H7 (cell line): ENCODE data around the gene XRCC3. TPM values are rescaled to one million over a fixed set of nuclear protein-coding genes. Genes with fewer than 3 reads are reported as not detected.

Experiments
- DNase-seq: peaks from one replicate; pipeline ENCODE4 v3.0.0; 2012
- H3K27me3 ChIP-seq: 2 replicates; pipeline ENCODE4 v1.6.0; 2011; ENCODE audit warnings: mild to moderate bottlenecking, low read length; ENCODE audit not compliant: control insufficient read depth, insufficient read depth
- H3K36me3 ChIP-seq: replicated peaks from 2 replicates; pipeline ENCODE4 v1.5.1; 2011; ENCODE audit warnings: low read length; ENCODE audit not compliant: control insufficient read depth, insufficient read depth
- H3K4me3 ChIP-seq: 2 replicates; pipeline ENCODE4 v1.5.1; 2011; ENCODE audit warnings: low read depth, mild to moderate bottlenecking, control low read depth, low read length, moderate library complexity; ENCODE audit not compliant: insufficient read depth
- total RNA-seq: library from RNA; depleted of rRNA; stranded (reverse); fragments of >200 nt; shearing (Covaris generic); gene quantifications from 2 replicates; pipeline ENCODE4 v1.2.3, GENCODE V29; 2014

XRCC3 gene
- total RNA-seq, 1 experiment from 2014 or later = 75.1 TPM

DNA sequence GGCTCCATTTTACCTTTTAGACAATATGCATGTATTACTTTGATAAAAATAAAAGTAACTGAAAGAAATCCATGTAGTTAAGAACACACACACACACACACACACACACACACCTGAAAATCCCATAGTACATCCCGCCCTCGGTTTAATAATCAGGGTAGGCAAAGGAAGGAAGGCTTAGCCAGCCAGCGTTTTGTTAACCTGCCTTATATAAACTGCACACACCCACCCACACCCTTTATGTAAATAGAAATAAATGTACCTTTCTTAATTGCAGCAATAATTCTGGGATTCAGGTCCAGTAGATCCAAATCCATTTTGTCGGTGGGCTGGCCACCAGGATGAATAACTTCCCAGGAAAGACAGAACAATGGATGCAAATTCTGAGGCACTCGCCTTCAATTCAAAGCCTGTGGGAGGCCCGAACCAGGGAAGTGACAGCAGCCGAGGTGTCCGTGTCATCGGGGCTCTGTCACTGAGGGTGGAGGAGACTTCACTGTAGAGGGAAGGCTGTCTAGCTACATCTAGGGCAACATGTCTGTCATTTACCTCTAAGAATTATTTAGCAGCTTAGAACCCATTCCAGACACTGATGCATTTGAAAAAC, 4.4 kb downstream of the XRCC3 start:
- H3K36me3 ChIP-seq = peaks cover 15% of the 10 kb centered on the region
- no peak overlapping the region for H3K4me3 ChIP-seq

DNA sequence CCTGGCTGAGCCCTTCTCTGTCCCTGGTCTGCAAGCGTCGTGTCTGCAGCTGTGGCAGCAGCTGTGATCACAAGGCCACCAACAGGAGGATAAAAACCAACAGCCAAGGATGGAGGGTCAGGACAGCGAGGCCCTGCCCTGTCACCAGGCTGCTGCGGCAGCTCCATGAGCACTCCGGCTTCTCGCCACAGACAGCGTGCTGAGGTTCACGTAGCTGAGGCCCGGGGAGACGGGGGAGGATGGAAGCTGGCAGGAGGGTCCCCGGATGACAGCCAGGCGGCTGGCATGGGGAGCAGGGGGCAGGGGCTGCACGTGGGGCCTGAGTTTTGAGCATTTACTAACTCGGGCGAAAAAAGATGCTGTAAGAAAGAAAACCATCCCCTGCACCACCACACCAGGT, 5.4 kb downstream of the XRCC3 start:
- peaks cover 18% of the 10 kb centered on the region for H3K36me3 ChIP-seq

More for the DNA sequence above, 4.4 kb downstream of the XRCC3 start:
- H3K27me3 ChIP-seq = no peaks in the 10 kb centered on the region
- DNase-seq = peak; percentile 69

DNA sequence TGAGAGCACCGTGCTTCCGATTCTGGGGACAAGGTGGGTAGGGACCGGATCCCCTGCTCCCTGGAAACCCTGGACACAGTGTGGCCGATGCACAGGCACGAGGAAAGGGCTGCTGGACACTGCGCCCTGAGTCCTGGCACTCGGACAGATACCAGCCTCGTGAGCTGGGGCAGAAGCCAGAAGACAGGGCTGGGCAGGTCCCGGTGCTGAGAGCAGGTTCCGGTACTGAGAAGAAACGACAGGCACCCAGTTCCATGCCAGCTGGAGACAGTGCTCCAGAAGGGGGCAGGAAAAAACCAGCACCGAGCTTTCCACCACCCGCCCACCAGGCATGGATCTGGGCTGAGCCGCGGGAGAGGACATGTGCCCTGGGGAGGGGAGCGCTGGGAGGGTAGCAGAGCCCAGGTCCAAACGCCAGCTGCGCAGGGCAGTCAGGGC, 6.5 kb downstream of the XRCC3 start:
- DNase-seq = no peak
- H3K36me3 ChIP-seq = peaks cover 20% of the 10 kb centered on the region
- no peak overlapping the region for H3K4me3 ChIP-seq
- H3K27me3 ChIP-seq = no peaks in the 10 kb centered on the region

More for the DNA sequence above, 5.4 kb downstream of the XRCC3 start:
- no peak overlapping the region for H3K4me3 ChIP-seq
- no peak for DNase-seq
- no peaks in the 10 kb centered on the region for H3K27me3 ChIP-seq

DNA sequence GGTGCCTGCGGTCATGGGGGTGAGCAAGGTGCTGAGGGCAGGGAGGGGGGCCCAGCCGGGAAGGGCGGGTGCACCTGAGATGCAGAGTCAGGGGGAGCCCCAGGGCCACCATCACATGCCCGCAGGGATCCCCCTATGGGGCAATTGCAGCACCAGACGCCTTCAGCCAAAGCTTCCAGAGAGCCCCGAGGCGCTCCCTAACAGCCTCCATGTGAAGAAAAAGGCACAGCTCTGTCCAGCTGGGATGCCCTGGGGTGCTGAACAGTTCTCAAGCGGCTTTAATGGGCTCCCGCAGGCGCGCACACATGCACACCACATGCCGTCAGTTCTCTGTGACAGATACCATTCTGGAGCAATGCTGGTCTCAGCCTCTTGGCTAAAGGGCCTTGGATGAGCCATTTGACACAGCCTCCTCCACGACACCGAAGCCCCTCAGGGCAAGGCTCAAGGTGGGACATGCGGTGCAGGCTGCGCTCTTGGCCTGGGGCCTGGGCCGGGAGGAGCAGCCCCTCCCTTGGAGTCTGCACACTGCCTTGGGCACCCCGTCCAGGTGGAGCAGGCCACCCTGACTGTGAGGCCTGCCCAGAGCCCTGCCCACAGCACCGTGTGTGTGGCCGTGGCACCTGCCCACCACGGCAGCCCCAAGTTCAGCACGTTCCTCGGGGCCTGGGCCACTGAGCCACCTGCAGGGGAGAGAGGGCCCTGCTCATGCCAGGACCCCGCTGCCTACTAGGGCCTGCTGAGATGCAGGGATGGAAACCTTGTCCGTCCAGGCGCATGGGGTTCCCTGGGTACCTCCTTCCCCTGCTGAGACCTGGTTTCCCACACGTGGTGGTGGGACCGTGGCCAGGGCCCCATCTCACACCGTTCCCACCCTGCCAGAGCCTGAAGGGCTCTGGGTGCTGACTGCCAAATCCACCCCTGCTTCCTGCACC, 7.7 kb downstream of the XRCC3 start:
- Histone ChIP-seq H3K27me3 (no peaks in the 10 kb centered on the region), H3K36me3 (peaks cover 21% of the 10 kb centered on the region), H3K4me3 (no peak overlapping the region)
- DNase-seq = no peak

DNA sequence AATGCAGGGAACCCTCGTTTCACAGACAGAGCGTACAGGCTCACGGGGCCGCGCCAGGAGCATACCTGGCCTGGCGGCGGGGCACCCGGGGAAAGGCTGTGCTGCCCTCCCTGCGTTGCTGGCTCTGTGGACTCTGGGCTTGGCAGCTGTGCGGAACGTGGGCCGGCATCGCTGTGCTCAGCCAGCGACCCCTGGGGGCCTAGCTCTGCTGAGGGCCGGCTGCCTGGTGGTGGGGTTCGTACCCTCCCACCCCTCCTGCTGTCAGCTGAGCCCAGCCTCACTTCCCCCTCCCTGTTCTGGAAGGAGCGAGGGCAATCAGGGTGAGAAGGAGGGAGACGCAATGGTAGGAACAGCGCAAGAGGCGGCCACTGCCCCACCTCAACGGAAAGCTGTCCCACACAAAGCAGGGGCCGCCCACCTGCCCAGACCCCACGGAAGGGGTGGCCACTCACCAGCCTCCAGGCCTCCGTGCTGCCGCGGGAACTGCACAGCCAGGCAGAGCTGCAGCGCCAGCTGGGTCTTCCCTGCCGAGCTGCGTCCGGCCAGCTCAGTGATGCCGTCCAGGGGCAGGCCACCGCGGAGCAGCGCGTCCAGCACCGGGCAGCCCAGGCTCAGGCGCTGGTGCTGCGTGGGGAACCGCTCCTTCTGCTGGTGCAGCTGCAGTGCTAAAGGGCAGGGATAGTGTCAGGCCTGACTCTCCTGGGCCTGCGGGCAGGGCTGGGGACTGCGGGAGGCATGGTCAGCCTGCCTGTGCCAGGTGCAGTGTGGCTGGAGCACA, 8.5 kb downstream of the XRCC3 start:
- Histone ChIP-seq H3K4me3 (no peak overlapping the region), H3K36me3 (peaks cover 22% of the 10 kb centered on the region), H3K27me3 (no peaks in the 10 kb centered on the region)
- no peak for DNase-seq

DNA sequence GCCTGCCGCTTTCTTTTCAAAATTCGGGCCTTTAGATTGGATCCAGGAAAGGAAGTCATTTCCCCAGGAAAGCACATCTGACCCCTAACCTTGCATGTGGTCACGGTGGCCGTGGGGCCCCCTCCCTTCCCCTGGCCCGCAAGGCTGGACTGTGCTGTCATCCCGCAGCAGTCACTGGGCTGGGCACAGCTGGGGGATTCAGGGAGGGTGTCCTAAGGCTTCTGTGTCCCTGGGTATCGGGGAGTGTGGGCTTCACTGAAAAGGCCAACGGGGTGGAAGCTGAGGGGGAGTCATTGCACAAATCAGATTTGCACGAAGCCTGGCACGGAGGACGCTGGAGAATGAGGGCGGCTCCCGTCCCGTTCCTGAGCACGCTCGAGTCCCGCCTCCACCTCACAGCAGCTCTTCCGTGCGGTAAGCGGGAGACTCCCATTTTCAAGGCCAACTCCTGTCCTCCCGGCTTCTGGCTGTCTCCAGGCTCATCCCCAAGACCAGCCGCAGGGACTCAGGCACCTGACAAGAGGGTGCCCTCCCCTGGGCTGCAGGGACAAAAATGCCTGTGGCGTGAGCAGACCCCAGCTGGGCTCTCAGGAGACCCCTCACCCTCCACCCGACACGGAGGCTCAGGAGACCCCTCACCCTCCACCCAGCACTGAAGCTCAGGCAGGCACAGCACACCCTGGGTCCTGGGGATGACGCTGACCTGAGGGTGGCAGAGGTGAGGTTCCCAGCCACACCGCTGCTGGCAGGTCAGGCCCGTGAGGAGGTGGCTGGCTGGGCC, 9.6 kb downstream of the XRCC3 start:
- no peak overlapping the region for H3K4me3 ChIP-seq
- no peaks in the 10 kb centered on the region for H3K27me3 ChIP-seq
- peaks cover 21% of the 10 kb centered on the region for H3K36me3 ChIP-seq
- DNase-seq = no peak

DNA sequence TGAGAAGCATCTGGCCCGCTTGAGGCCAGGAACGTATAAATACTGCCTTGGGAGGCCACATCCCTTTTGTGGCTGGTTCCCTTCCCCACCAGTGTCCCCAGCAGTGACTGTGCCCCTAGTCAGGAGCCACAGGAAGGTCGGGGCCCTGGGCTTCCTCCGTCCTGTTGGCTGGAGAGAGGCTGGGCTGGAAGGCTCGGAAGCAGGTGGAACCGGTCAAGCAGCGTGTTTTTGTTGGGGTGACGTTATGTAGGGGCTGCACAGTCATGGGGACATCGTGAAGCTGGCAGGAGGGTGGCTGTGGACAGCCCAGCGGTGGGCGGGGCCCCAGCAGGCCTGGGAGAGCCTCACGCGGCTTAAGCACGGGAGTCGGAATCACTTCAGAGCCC, 10.1 kb downstream of the XRCC3 start:
- H3K27me3 ChIP-seq = no peaks in the 10 kb centered on the region
- DNase-seq = no peak
- H3K36me3 ChIP-seq = peaks cover 21% of the 10 kb centered on the region
- no peak overlapping the region for H3K4me3 ChIP-seq

DNA sequence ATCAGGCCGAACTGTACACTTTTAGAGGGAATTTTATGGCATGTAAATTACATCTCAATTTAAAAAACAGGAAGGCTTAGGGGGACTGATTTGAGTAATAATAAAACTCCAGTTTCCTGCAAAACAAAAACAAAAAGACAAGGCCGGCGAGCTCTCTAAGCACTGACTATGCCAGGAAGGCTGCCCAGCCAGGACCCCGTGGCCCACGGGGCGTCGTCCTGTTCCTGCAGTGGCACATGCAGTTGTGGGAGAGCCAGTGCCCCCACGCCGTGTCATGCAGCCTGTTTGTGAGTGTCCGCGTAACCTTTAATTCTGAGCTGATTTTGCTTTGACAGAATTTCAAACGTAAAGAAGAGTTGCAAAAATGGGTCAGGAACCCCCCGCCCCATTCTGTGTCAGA, 10.5 kb downstream of the XRCC3 start:
- no peak for DNase-seq
- Histone ChIP-seq H3K27me3 (no peaks in the 10 kb centered on the region), H3K36me3 (peaks cover 21% of the 10 kb centered on the region), H3K4me3 (no peak overlapping the region)

DNA sequence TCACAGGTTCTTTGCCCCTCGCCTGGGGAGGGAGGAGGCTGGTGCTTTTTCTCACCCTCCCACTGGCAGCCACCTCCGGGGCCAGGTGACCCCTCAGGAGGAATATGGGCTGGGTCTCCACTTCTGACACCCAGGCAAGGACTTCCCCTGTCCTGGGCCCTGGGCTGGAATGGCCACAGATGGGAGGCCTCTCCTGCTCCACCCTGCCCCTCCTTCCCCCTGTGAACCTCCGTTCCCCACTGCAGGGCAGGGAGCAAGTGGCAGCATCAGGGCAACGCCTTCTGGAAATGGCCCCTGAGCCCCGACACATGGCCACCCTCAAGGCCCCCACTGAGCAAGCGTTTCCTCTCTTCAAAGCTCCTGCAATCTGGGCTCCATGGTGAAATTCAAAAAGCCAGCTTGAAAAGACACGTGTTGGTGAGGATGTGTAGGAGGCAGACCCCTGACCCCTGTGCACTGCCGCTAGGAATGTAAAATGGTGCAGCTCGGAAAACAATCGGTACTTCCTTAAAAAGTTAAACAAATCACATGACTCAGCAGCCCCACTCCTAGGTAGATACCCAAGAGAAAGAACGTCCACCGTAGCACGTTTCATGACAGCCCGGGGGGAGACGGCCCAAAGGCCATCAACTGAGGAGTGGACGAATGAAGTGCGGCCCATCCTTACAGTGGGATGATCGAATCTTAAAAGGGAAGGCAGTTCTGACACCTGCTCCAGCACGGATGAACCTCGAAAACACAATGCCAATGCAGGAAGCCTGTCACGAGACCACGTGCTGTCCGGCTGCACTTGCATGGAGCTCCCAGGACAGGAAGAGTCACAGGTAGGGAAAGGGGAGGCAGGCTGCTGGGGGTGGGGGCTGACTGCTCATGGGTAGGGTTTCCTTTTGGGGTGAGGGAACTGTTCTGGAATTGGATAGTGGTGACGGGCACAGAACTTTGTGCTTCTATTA, 11.5 kb downstream of the XRCC3 start:
- Histone ChIP-seq H3K27me3 (no peaks in the 10 kb centered on the region), H3K36me3 (peaks cover 18% of the 10 kb centered on the region), H3K4me3 (no peak overlapping the region)
- no peak for DNase-seq

DNA sequence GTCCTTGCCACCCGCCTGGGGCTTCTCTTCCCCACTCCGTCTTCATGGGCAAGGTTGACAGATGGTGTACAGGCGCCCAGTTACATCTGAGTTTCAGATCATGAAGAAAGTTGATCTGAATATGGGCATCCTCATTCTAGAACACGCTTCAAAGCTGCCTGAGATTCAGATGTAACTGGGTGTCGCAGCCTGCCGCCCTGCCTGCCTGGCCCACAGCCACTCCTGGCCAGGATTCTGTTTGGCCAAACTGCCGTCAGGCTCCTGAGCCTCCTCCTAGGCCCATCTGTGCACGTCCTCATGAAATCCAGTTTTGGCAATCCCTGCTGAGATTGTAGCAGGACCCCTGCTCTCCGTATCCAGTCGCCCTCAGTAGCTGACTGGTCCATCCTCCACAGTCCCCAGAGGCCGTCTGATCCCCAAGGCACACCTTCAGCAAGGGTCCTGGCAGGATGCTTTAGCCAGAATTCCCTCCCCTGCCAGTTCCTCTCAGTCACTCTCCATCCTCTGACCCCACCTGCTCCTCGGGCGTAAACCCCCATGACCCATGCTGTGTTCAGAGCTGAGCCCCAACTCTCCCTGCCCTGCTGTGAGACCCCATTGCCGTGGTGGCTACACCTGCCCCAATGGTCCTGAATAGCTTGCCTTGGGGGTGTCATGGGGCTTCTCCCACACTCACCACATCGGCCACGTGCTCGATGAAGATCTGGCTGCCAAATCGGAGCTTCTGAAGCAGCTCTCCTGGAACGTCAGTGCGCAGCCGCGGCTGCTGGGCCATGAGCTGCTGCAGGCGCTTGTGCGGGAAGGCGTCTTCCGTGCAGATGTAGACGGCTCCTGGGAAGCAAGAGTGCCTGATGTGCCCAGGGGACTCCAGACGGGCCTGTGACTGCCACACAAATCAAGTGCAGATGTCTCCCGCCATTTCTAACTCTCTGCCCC, 12.5 kb downstream of the XRCC3 start:
- peaks cover 16% of the 10 kb centered on the region for H3K36me3 ChIP-seq
- H3K27me3 ChIP-seq = no peaks in the 10 kb centered on the region
- no peak for DNase-seq
- no peak overlapping the region for H3K4me3 ChIP-seq

DNA sequence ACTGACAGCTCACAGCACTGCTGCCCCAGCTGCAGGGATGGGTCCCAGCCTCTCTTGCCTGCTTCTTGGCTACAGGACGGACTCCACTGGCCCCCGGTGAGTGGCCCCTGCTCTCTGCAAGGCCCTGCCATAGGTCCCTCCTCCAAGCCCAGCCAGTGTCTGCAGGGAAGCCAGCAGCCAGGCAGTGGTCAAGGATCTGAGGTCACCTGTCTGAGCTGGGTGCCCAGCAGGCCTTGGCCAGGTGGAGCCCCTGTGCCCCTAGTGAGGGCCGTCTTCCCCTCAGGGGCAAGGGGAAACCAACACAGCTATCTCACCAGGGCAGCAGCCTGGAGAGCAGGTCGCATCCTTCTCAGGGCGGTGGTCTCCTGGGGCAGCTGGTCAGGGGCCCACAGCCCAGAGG, 13.2 kb downstream of the XRCC3 start:
- no peaks in the 10 kb centered on the region for H3K27me3 ChIP-seq
- H3K4me3 ChIP-seq = no peak overlapping the region
- H3K36me3 ChIP-seq = peaks cover 19% of the 10 kb centered on the region
- DNase-seq = no peak

DNA sequence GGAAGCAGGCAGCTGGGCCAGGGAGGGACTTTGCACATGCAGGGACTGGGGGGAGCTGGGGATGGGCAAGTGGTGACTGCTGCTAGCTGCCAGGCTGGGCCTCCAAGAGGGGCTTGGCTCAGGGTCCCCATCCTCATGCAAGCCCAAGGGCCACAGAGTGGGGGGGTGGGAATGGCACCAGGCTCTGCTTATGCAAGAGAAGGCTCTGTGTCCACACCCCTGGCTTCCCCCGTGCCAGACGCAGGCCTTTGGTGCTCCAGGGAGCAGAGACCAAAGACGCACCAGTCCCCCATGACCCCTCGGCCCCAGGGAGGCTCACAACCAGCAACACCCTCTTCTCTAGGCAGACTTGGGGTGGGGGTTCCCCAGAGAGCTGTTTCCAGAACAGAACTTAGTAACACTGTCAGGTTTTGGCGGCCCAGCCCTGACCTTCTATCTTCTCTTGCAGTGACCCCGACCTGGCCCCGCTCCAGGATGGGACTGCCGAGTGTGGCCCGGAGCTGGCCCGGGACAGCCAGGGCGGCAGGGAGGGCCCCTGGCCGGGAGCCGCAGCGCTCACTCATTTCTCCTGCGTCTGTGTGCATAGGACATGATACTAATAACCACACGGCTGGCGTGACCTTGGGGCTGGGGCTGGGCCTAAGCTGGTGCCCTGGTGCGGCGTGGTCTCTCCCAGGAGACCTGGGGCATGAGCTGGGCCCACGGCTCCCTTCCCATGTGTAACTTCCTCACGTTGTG, 14.3 kb downstream of the XRCC3 start:
- Histone ChIP-seq H3K4me3 (no peak overlapping the region), H3K36me3 (peaks cover 16% of the 10 kb centered on the region), H3K27me3 (no peaks in the 10 kb centered on the region)
- no peak for DNase-seq
